GM19372 (cell line): ENCODE results near the gene ZSWIM6.

Experiments
- ATAC-seq: cut with Tn5 transposase; IDR thresholded peaks from one replicate; pipeline ENCODE4 v1.9.1; 2021; ENCODE audit warnings: mild to moderate bottlenecking, low read depth, moderate library complexity; ENCODE audit not compliant: unreplicated experiment

Gene ZSWIM6

GRCh38 chr5:61467766-61468482 is 135.9 kb downstream of the ZSWIM6 start:
- ATAC-seq = no peak

- ATAC-seq = no peak
Observed at GRCh38 chr5:61468483-61468865, 136.4 kb downstream of the ZSWIM6 start.

GRCh38 chr5:61471352-61471751 is 139.3 kb downstream of the ZSWIM6 start:
- ATAC-seq = no peak

- ATAC-seq = no peak
Observed at GRCh38 chr5:61472172-61472958, 140.3 kb downstream of the ZSWIM6 start.

- ATAC-seq = no peak
Observed at GRCh38 chr5:61474746-61475145, 142.7 kb downstream of the ZSWIM6 start.

- no peak for ATAC-seq
Observed at GRCh38 chr5:61477788-61478187, 145.7 kb downstream of the ZSWIM6 start.

- ATAC-seq = no peak
Observed at GRCh38 chr5:61479850-61480614, 148.0 kb downstream of the ZSWIM6 start.

- no peak for ATAC-seq
Observed at GRCh38 chr5:61482980-61483379, 150.9 kb downstream of the ZSWIM6 start.

- ATAC-seq = no peak
Observed at GRCh38 chr5:61486476-61486875, 154.4 kb downstream of the ZSWIM6 start.

- no peak for ATAC-seq
Observed at GRCh38 chr5:61489574-61489973, 157.5 kb downstream of the ZSWIM6 start.

GRCh38 chr5:61491861-61492260 is 159.8 kb downstream of the ZSWIM6 start:
- no peak for ATAC-seq

- no peak for ATAC-seq
Observed at GRCh38 chr5:61493973-61494372, 161.9 kb downstream of the ZSWIM6 start.

- no peak for ATAC-seq
Observed at GRCh38 chr5:61496446-61496845, 164.4 kb downstream of the ZSWIM6 start.

GRCh38 chr5:61496860-61497259 is 164.8 kb downstream of the ZSWIM6 start:
- no peak for ATAC-seq

- ATAC-seq = no peak
Observed at GRCh38 chr5:61498121-61498520, 166.1 kb downstream of the ZSWIM6 start.

- ATAC-seq = no peak
Observed at GRCh38 chr5:61501971-61502370, 169.9 kb downstream of the ZSWIM6 start.

GRCh38 chr5:61504143-61504770 is 172.2 kb downstream of the ZSWIM6 start:
- no peak for ATAC-seq

- no peak for ATAC-seq
Observed at GRCh38 chr5:61505281-61505680, 173.2 kb downstream of the ZSWIM6 start.

GRCh38 chr5:61507232-61507631 is 175.2 kb downstream of the ZSWIM6 start:
- no peak for ATAC-seq

- no peak for ATAC-seq
Observed at GRCh38 chr5:61516946-61517345, 184.9 kb downstream of the ZSWIM6 start.
